ENCODE results near the gene DDX54.

- TF ChIP-seq CTCF (IDR thresholded peaks at IDR 0.05) (no peak), POLR2AphosphoS5 (IDR thresholded peaks at IDR 0.05) (no peak)
Measured at GRCh38 chr12:113136990-113137511, 48.2 kb downstream of the DDX54 start.
